Activated T-helper 2 cell treated with anti-CD3 and anti-CD28 coated beads, Interferon-gamma antibody, Interleukin-2, Interleukin-4, amounts not matched to agents 10 μg/mL and 5 μg/mL and 100 μg/mL, durations not matched to agents 14 hours and 24 hours and 36 hours (primary cell): ENCODE results near the gene PASK. TPM values are rescaled to one million over a fixed set of nuclear protein-coding genes. Genes with fewer than 3 reads are reported as not detected.
"Not testable (repeated sequence)": the region's sequence is repeated elsewhere in the genome, so short reads cannot be mapped to it uniquely, and the experiment has no call there.

Source experiments
- DNase-seq: peaks from one replicate; pipeline ENCODE4 v3.0.0; 2021; ENCODE audit warnings: low spot score
- H3K27ac Mint-ChIP-seq: one replicate; pipeline ENCODE4 v1.8.0; 2021; ENCODE audit warnings: mixed read lengths
- H3K27me3 Mint-ChIP-seq: one replicate; pipeline ENCODE4 v1.8.0; 2021; ENCODE audit warnings: low read depth, mixed read lengths
- H3K36me3 Mint-ChIP-seq: one replicate; pipeline ENCODE4 v1.8.0; 2021; ENCODE audit warnings: low read depth, mixed read lengths
- H3K4me1 Mint-ChIP-seq: one replicate; pipeline ENCODE4 v1.8.0; 2021; ENCODE audit warnings: low read depth, mixed read lengths
- H3K4me3 Mint-ChIP-seq: one replicate; pipeline ENCODE4 v1.8.0; 2021; ENCODE audit warnings: low read depth, mild to moderate bottlenecking, moderate library complexity, mixed read lengths
- H3K9me3 Mint-ChIP-seq: one replicate; pipeline ENCODE4 v1.8.0; 2021; ENCODE audit warnings: mixed read lengths
- intact Hi-C: fragments of 100-400 bp; cut with micrococcal nuclease; formaldehyde crosslinking; loops from one replicate; pipeline ENCODE4 v1.15.1; 2023
- total RNA-seq: library from RNA; stranded (reverse); gene quantifications from 2 replicates; pipeline ENCODE4 v1.2.3, GENCODE V29; 2022

PASK gene
- 72.5 and 75.8 TPM in 2 replicates for total RNA-seq

GRCh38 chr2:241148891-241149674 is at the start of gene PASK:
TSS of gene PASK (minus strand) at chr2:241149472. CDS start at chr2:241143032, 6,440 bp downstream.
- intact Hi-C loops: loop anchor here (1.0 to 5.0 kb wide), 3 partner anchors 47 to 562 kb away; partner anchors contain the start of genes CAPN10 and MTERF4
- Mint-ChIP-seq H3K4me1 (peaks cover 38% of the 10 kb centered on the region), H3K27me3 (no peaks in the 10 kb centered on the region), H3K36me3 (peaks cover 19% of the 10 kb centered on the region), H3K4me3 (peak within 1 kb of the TSS; percentile 96), H3K9me3 (no peaks in the 10 kb centered on the region), H3K27ac (peak within 1 kb of the TSS; percentile 90)
- peak; percentile 93 for DNase-seq

- intact Hi-C loops: no loop called here
- Mint-ChIP-seq H3K27me3 (no peaks in the 10 kb centered on the region), H3K36me3 (no peaks in the 10 kb centered on the region), H3K9me3 (no peaks in the 10 kb centered on the region), H3K27ac (no peak overlapping the region), H3K4me1 (no peaks in the 10 kb centered on the region), H3K4me3 (no peak overlapping the region)
- DNase-seq: no peak
Measured at GRCh38 chr2:241198381-241199279, 49.4 kb upstream of the PASK start.

- Mint-ChIP-seq H3K9me3 (no peaks in the 10 kb centered on the region), H3K4me3 (no peak overlapping the region), H3K36me3 (no peaks in the 10 kb centered on the region), H3K4me1 (no peaks in the 10 kb centered on the region), H3K27me3 (no peaks in the 10 kb centered on the region), H3K27ac (no peak overlapping the region)
- DNase-seq: no peak
- intact Hi-C loops: no loop called here
Measured at GRCh38 chr2:241197947-241198346, 48.7 kb upstream of the PASK start.

- H3K36me3 Mint-ChIP-seq, H3K27ac Mint-ChIP-seq, H3K27me3 Mint-ChIP-seq, H3K4me1 Mint-ChIP-seq, H3K4me3 Mint-ChIP-seq, intact Hi-C loops, DNase-seq, H3K9me3 Mint-ChIP-seq: not testable (repeated sequence)
Measured at GRCh38 chr2:241197246-241197645, 48.0 kb upstream of the PASK start.

DNA sequence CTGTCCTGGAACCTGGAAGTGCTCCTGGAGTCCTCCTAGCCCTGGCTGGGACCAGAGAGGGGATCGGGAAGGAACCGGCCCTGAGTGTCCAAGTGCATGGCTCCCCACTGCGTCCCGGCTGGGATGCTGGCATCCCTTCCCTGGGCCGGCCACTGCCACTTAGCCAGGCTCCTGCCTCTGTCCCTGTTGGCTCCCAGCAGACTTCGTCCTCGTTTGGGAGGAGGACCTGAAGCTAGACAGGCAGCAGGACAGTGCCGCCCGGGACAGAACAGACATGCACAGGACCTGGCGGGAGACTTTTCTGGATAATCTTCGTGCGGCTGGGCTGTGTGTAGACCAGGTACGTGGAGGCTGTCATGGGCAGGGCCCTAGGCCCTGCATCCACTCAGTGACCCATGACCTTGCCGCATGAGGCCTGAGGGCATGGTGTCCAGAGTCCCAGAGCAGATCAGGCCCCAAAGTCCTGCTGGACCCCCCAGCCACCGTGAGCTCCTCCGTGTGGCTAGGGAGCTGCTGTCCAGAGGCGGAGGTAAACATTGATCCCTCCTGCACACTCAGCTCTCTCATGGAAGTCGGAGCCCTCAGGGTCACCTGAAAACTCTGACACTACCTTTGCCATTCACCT is 46.3 kb upstream of the PASK start:
- intact Hi-C loops: no loop called here
- Mint-ChIP-seq H3K4me3 (no peak overlapping the region), H3K9me3 (no peaks in the 10 kb centered on the region), H3K4me1 (no peaks in the 10 kb centered on the region), H3K36me3 (no peaks in the 10 kb centered on the region), H3K27me3 (no peaks in the 10 kb centered on the region), H3K27ac (no peak overlapping the region)
- DNase-seq: no peak

DNA sequence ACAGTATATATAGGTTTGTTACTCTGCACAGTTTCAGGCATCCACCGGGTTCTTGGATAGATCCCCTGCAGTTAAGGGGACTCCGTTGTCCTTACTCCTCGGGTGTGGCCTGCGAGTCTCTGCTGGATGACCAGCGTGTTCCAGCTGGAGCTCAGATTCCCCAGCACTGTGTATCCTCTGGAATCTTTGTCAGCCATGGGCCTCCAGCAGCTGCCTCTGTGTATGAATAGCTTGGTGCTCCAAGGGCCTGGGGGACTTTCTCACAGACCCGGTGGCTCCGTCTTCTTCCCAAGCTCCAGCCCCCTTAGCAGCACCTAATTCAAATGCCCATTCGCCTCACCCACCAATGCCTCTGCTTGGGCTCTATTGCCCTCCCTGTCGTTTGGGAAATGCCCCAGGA is 45.5 kb upstream of the PASK start:
- Mint-ChIP-seq H3K36me3 (no peaks in the 10 kb centered on the region), H3K4me1 (no peaks in the 10 kb centered on the region), H3K27ac (no peak overlapping the region), H3K9me3 (no peaks in the 10 kb centered on the region), H3K27me3 (no peaks in the 10 kb centered on the region), H3K4me3 (no peak overlapping the region)
- no peak for DNase-seq
- intact Hi-C loops: no loop called here

DNA sequence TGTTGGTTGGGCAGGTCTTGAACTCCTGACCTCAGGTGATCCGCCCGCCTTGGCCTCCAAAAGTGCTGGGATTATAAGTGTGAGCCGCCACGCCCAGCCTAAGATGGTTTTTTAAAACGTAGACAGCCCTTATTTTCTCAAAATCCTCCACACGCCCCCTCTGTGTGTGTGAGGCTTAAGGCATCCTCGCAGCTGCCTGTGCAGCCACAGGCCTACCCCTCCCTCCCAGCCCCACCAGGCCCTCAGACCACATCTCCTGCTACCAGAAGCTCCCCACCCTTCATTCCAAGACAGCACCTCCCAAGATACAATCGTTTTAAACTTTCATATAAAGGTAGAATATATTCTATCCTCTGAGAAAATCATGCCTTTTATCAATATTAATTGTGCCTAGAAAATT is 44.0 kb upstream of the PASK start:
- Mint-ChIP-seq H3K27me3 (no peaks in the 10 kb centered on the region), H3K9me3 (no peaks in the 10 kb centered on the region), H3K36me3 (no peaks in the 10 kb centered on the region), H3K27ac (no peak overlapping the region), H3K4me1 (no peaks in the 10 kb centered on the region), H3K4me3 (no peak overlapping the region)
- intact Hi-C loops: no loop called here
- no peak for DNase-seq

DNA sequence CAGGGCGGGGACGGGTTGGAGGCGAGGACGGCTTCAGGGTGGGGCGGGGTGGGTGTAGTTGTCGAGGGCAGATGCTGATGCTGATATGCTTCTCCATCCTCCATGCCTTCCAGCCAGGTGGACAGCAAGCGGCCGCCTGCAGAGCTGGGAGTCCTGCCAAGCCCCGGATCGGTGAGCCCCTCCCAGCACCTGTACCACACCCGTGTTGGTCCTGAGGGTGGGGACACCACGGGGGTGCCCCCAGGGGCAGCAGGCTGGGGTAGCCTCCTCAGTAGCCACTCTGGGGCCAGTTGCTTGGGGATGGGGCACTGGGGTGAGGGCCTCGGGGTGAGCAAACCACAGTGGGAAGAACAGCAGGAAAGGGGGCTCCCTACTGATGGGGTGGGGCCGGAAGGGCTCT is 41.8 kb upstream of the PASK start:
- Mint-ChIP-seq H3K36me3 (no peaks in the 10 kb centered on the region), H3K4me3 (no peak overlapping the region), H3K27me3 (no peaks in the 10 kb centered on the region), H3K4me1 (no peaks in the 10 kb centered on the region), H3K9me3 (no peaks in the 10 kb centered on the region), H3K27ac (no peak overlapping the region)
- intact Hi-C loops: no loop called here
- DNase-seq: no peak

DNA sequence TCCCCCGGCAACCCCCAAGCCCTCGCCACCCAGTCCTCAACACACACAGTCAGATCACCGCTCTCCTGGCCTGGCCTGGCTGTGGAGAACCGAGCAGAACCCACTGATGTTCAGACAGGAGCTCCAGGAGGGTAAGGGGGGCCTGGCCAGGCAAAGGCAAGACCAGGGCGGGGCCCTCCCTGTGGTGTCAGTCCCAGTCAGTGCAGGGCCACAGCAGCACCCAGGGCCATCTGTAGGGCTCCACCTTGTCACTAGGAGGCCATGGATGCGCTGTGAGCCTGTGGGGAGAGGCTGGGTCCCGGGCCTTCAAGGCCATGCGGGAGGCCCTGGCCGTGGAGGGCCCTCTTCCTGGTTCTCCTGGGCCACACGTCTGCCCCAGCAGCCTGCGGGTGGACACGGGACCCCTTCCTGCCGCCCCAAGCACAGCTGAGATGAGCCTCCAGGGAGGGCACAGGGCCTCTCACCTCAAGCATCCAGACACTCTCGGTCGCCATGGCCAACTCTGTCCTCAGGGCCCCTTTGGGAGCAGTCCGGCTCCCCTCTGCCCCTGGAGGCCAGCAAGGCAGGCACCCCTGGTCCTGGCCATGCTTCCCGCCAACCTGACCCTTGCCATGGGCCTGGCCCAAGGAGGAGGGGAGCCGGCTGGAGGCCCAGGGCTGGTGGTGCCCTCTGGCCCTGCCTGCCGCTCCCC is 41.2 kb upstream of the PASK start:
- Mint-ChIP-seq H3K27ac (no peak overlapping the region), H3K36me3 (no peaks in the 10 kb centered on the region), H3K27me3 (no peaks in the 10 kb centered on the region), H3K4me1 (no peaks in the 10 kb centered on the region), H3K4me3 (no peak overlapping the region), H3K9me3 (no peaks in the 10 kb centered on the region)
- no peak for DNase-seq
- intact Hi-C loops: no loop called here

- Mint-ChIP-seq H3K4me1 (no peaks in the 10 kb centered on the region), H3K27ac (no peak overlapping the region), H3K4me3 (no peak overlapping the region), H3K27me3 (no peaks in the 10 kb centered on the region), H3K9me3 (no peaks in the 10 kb centered on the region), H3K36me3 (no peaks in the 10 kb centered on the region)
- intact Hi-C loops: no loop called here
- DNase-seq: no peak
Measured at GRCh38 chr2:241189856-241190201, 40.6 kb upstream of the PASK start.

GRCh38 chr2:241189093-241189855 is 40.0 kb upstream of the PASK start:
- no peak overlapping the region for H3K27ac Mint-ChIP-seq
- intact Hi-C loops: no loop called here
- H3K9me3 Mint-ChIP-seq: no peaks in the 10 kb centered on the region
- H3K36me3 Mint-ChIP-seq: no peaks in the 10 kb centered on the region
- H3K4me1 Mint-ChIP-seq: no peaks in the 10 kb centered on the region
- H3K27me3 Mint-ChIP-seq: no peaks in the 10 kb centered on the region
- no peak overlapping the region for H3K4me3 Mint-ChIP-seq
- DNase-seq: no peak
